ENCODE measurements around the gene MTMR12.
A peak's percentile ranks its signal among the peaks of the same experiment; 100 is the strongest.

MTMR12 gene

GRCh38 chr5:32312595-32313332 is at the start of gene MTMR12:
MTMR12 (minus strand) TSS chr5:32312939; CDS start chr5:32312838, 101 bp downstream.
- DNase-seq, result peak; percentile 100

DNA sequence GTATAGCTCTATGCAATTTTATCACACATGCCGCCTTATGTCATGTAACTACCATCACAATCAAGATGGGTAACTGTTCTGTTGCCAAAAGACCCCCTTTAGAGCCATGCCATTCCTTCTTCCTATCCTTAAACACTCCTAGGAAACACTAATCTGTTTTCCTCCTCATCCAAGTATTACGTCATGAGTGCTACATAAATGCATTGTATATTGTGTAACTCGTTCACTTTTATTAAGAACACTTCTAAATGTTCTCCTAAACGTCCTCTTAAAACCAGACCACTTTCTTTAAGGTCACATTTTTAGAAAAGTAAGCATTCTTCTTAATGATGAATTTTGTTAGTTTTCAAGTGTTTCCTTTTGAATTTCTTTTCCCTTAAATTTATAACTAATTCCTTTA is 49.8 kb upstream of the MTMR12 start:
- DNase-seq, result no peak

GRCh38 chr5:32360906-32361305 is 48.2 kb upstream of the MTMR12 start:
- DNase-seq, result no peak

GRCh38 chr5:32358611-32359010 is 45.9 kb upstream of the MTMR12 start:
- no peak for DNase-seq

GRCh38 chr5:32357658-32358057 is 44.9 kb upstream of the MTMR12 start:
- no peak for DNase-seq

GRCh38 chr5:32355686-32356085 is 42.9 kb upstream of the MTMR12 start:
- DNase-seq, result no peak

DNA sequence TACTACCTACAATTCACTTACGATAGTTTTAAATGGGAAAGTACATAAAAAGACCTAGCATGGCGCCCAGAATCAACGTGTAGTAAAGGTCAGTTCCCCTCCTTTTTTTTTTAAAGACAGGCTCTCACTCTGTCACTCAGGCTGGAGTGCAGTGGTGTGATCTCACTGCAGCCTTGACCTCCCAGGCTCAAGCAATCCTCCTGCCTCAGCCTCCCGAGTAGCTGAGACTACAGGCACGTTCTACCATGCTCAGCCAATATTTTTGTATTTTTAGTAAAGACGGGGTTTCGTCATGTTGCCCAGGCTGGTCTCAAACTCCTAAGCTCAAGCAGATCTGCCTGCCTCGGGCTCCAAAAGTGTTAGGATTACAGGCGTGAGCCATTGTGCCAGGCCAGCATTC is 40.7 kb upstream of the MTMR12 start:
- DNase-seq, result no peak

DNA sequence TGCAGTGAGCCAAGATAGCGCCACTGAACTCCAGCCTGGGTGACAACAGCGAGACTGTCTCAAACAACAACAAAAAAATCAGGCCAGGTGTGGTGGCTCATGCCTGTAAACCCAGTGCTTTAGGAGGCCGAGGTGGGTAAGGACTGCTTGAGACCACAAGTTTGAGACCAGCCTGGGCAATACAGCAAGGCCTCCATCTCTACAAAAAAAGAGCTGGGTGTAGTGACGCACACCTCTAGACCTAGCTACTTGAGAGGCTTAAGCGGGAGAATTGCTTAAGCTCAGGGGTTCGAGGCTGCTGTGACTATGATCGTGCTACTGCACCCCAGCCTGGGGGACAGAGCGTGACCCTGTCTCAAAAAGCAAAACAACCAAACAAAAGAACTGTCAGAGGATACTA is 39.9 kb upstream of the MTMR12 start:
- DNase-seq, result no peak

GRCh38 chr5:32346869-32347268 is 34.1 kb upstream of the MTMR12 start:
- DNase-seq, result no peak

- no peak for DNase-seq
These were observed 30.4 kb upstream of the MTMR12 start for GRCh38 chr5:32343058-32343672.

DNA sequence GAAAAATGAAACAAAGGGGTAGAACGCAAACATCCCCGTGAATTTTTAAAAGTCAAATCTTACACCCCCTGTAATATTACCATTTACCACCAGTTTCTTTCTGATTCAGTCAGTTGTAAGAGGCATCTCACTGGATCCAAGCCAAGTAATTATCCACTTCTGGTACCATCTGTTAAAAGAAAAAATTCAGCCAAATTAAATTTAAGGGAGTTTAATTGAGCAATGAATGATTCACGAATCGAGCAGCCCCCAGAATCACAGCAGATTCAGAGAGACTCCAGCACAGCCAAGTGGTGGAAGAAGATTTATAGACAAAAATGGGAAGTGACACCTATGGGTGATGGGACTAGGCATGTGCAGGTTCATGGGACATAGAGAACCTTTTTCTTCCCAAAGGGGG is 29.9 kb upstream of the MTMR12 start:
- DNase-seq, result no peak

- DNase-seq, result no peak
These were observed 27.1 kb upstream of the MTMR12 start for GRCh38 chr5:32339878-32340277.

GRCh38 chr5:32339198-32339597 is 26.5 kb upstream of the MTMR12 start:
- DNase-seq, result no peak

GRCh38 chr5:32332966-32333365 is 20.2 kb upstream of the MTMR12 start:
- no peak for DNase-seq

DNA sequence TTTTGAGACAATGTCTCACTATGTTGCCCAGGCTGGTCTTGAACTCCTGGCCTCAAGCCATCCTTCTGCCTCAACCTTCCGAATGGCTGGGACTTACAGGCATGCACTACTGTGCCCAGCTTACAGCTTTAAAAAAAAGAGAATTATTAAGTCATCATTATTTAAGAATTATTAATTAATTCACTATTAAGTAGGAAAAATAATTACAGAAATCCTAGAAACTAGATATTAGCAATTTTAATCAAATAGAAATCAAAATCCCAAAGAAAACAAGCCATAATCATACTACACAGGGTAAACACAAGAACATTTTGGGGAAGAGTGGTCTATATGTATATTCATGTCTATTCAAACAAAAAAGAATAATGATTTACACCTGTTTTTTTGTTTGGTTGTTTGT is 19.6 kb upstream of the MTMR12 start:
- DNase-seq, result no peak

- DNase-seq, result no peak
These were observed 19.2 kb upstream of the MTMR12 start for GRCh38 chr5:32331935-32332274.

DNA sequence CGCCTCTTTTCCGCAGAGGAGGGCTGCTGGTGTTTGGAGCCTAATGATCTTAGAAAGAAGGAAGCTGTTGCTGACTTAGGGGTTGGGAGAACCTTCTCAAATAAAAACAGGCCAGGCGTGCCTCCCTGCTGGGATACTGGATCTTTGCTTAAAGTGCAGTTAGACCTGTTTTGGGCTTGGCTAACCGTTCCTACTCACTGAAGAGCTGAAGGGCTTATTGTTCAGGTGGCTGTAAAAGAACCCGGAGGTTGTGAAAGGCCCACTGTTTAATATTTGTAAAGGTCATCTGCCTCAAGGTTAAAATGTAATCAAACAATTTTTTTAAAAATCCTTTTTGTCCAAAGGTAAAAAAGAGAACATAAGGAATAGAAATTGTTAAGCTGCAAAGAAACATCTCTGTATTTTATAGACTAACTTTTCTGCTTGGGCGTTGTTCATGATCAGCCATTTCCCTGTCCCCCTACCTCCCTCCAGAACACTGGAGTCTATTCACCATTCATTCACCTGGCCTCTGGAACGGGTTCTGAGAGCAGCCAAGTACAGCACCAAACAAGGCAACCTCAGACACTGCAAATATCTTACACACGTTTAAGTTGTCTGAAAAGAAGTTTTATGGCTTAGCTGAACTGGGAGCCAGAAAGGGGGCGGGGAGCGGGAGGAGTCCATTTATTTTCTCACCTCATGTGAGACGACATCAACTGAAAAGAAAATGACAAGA is 18.6 kb upstream of the MTMR12 start:
- DNase-seq, result no peak

DNA sequence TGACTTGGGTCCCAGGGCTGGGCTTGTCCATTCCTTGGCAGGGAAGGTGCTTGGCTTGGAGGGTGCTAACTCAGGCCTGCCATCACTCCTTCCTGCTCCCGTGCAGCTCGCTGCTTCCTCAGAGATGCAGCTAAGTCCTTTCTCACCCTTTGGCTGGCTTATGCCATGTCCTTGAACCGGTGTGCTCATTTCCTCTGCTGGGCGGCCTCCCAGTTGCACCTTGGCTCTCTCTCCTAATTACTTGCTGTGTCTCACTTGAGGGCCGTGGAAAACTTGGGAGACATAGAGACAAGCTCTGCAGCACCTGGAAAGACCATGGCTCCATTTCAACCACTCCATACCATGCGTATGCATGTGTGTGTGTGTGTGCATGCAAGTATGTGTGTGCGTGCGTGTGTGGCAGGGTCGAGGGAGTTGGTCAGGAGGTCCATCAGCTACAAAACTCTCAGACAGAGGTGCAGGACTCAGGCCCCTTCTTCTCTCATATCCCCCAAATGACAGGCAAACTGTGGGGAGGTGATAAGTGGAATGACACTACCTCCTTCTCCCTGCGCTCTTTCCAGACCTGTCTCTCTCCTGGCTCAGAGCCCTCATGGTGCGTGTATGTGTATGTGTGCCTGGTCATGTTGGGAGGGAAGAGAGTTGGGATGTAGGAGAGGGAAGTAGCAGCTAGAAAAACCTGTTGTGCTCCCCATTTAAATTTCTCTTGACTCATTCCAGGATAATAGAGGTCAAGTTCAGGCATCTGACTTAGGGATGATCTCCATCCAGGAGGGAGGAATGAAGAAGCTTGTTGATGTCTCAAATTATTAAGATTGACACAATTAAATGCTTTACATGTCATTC is 17.6 kb upstream of the MTMR12 start:
- no peak for DNase-seq

GRCh38 chr5:32329395-32329834 is 16.7 kb upstream of the MTMR12 start:
- DNase-seq, result peak; percentile 73

DNA sequence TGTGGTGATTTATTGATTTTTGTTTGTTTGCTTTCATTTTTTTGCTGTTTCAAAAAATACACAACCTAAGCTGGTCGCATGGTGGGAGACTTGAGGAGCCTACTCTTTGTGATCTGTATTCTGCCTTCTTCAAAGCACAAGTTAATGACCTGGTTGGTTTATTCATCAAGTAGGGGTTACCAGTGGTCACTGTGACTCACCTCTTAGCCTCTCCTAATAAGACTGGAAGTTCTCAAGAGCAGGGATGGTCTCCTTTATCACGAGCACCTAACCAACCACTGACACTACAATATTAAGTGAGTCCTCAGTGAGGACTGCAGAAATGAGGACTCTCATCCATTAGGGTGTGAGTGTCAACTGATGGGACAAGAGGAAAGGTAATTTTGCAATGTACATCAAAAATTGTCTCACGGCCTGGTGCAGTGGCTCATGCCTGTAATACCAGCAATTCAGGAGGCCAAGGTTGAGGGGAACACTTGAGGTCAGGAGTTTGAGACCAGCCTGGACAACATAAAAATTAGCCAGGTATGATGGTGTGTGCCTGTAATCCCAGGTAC is 13.6 kb upstream of the MTMR12 start:
- DNase-seq, result no peak

- DNase-seq, result no peak
These were observed 12.9 kb upstream of the MTMR12 start for GRCh38 chr5:32325616-32326015.

- no peak for DNase-seq
These were observed 12.3 kb upstream of the MTMR12 start for GRCh38 chr5:32325062-32325461.

DNA sequence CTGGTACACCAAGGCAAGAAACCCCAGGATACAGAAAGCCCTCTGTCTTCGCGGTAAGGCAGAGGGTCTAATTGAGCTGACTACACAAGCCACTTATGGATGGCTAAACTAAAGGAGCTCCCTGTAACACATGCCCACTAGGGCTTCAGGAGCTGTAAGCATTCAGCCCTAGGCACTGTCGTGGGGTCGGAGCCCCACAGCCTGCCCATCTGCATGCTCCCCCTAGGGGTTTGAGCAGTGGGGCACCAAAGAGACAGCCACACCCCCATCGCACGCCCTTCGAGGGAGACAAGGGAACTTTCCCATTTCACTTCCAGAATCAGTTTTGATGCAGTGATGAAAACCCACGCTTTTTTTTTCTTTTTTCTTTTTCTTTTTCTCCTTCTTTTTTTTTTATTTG is 11.0 kb upstream of the MTMR12 start:
- DNase-seq, result no peak

Data from suppressor macrophage treated with lipopolysaccharide for 4 hours (primary cell).